ENCODE results near the gene TTC5.
"Not testable (repeated sequence)": the region's sequence is repeated elsewhere in the genome, so short reads cannot be mapped to it uniquely, and the experiment has no call there.

- TF ChIP-seq POLR2A (IDR thresholded peaks at IDR 0.05; ENCODE audit: low read length); GATA1 (IDR thresholded peaks at IDR 0.05; ENCODE audit: low read depth, low read length): not testable (repeated sequence)
These were observed 23.8 kb downstream of the TTC5 start for GRCh38 chr14:20281998-20282397.
